GM19351 (cell line): ENCODE results near the gene NSF.

Experiments
- ATAC-seq: cut with Tn5 transposase; IDR thresholded peaks from one replicate; pipeline ENCODE4 v1.9.1; 2021; ENCODE audit warnings: mild to moderate bottlenecking, moderate library complexity; ENCODE audit not compliant: unreplicated experiment

The NSF gene

GRCh38 chr17:46793541-46793940 lies 203.1 kb downstream of the NSF start:
- no peak for ATAC-seq

GRCh38 chr17:46794318-46794717 lies 203.8 kb downstream of the NSF start:
- ATAC-seq = no peak

- no peak for ATAC-seq
Observed at GRCh38 chr17:46795379-46795952, 205.0 kb downstream of the NSF start.

GRCh38 chr17:46796084-46796483 lies 205.6 kb downstream of the NSF start:
- no peak for ATAC-seq

GRCh38 chr17:46796524-46796923 lies 206.1 kb downstream of the NSF start:
- no peak for ATAC-seq

- ATAC-seq = no peak
Observed at GRCh38 chr17:46796956-46797530, 206.6 kb downstream of the NSF start.

GRCh38 chr17:46800573-46800972 lies 210.1 kb downstream of the NSF start:
- ATAC-seq = no peak

- no peak for ATAC-seq
Observed at GRCh38 chr17:46802800-46803199, 212.3 kb downstream of the NSF start.

- no peak for ATAC-seq
Observed at GRCh38 chr17:46803544-46803943, 213.1 kb downstream of the NSF start.

GRCh38 chr17:46805771-46806170 lies 215.3 kb downstream of the NSF start:
- ATAC-seq = no peak
